Measurements from ENCODE around the gene SPTY2D1. TPM values are rescaled to one million over a fixed set of nuclear protein-coding genes. Genes with fewer than 3 reads are reported as not detected.
"Not testable (repeated sequence)": the region's sequence is repeated elsewhere in the genome, so short reads cannot be mapped to it uniquely, and the experiment has no call there.

Gene SPTY2D1
- total RNA-seq, 1 experiment from 2014 or later: 32.1 TPM

- CTCF ChIA-PET: no interaction called here
- BruUV-seq (replicated peaks): no TSS peak
Observed at GRCh38 chr11:18600915-18601569, 33.1 kb downstream of the SPTY2D1 start.

GRCh38 chr11:18599739-18600230, 34.4 kb downstream of the SPTY2D1 start, which contains the start of gene MISFA:
Gene MISFA (plus strand): TSS chr11:18599789. CDS start chr11:18599929, 140 bp downstream.
- CTCF ChIA-PET: no interaction called here
- peaks cover 14% of the 10 kb centered on the region for H3K36me3 Mint-ChIP-seq (ENCODE audit: insufficient read depth, unreplicated experiment)
- no peak within 1 kb of the TSS for H3K4me3 Mint-ChIP-seq (ENCODE audit: low read depth, unreplicated experiment)
- no peaks in the 10 kb centered on the region for H3K27me3 Mint-ChIP-seq (ENCODE audit: unreplicated experiment)
- no peak within 1 kb of the TSS for H3K27ac Mint-ChIP-seq (ENCODE audit: unreplicated experiment)
- no peaks in the 10 kb centered on the region for H3K9me3 Mint-ChIP-seq (ENCODE audit: low read depth, unreplicated experiment)
- no peaks in the 10 kb centered on the region for H3K4me1 Mint-ChIP-seq (ENCODE audit: low read depth, unreplicated experiment)
- no TSS peak for BruUV-seq (replicated peaks)
- no peak for TF ChIP-seq CTCF (IDR thresholded peaks at IDR 0.05; ENCODE audit: unreplicated experiment)
- no peak for DNase-seq
- intact Hi-C loops (cut with micrococcal nuclease; ENCODE audit: unreplicated experiment): no loop called here

More at GRCh38 chr11:18600915-18601569, 33.1 kb downstream of the SPTY2D1 start:
- Mint-ChIP-seq H3K27me3 (ENCODE audit: unreplicated experiment) (no peaks in the 10 kb centered on the region), H3K27ac (ENCODE audit: unreplicated experiment) (no peak overlapping the region), H3K4me1 (ENCODE audit: low read depth, unreplicated experiment) (no peaks in the 10 kb centered on the region), H3K9me3 (ENCODE audit: low read depth, unreplicated experiment) (no peaks in the 10 kb centered on the region), H3K4me3 (ENCODE audit: low read depth, unreplicated experiment) (no peak overlapping the region), H3K36me3 (ENCODE audit: insufficient read depth, unreplicated experiment) (peaks cover 14% of the 10 kb centered on the region)
- no peak for DNase-seq
- intact Hi-C loops (cut with micrococcal nuclease; ENCODE audit: unreplicated experiment): no loop called here
- TF ChIP-seq CTCF (IDR thresholded peaks at IDR 0.05; ENCODE audit: unreplicated experiment): no peak

GRCh38 chr11:18594999-18595749, 39.0 kb downstream of the SPTY2D1 start:
- no TSS peak for BruUV-seq (replicated peaks)
- intact Hi-C loops (cut with micrococcal nuclease; ENCODE audit: unreplicated experiment): no loop called here
- Mint-ChIP-seq H3K4me3 (ENCODE audit: low read depth, unreplicated experiment) (no peak overlapping the region), H3K36me3 (ENCODE audit: insufficient read depth, unreplicated experiment) (peaks cover 11% of the 10 kb centered on the region), H3K4me1 (ENCODE audit: low read depth, unreplicated experiment) (no peaks in the 10 kb centered on the region), H3K27ac (ENCODE audit: unreplicated experiment) (no peak overlapping the region), H3K27me3 (ENCODE audit: unreplicated experiment) (no peaks in the 10 kb centered on the region), H3K9me3 (ENCODE audit: low read depth, unreplicated experiment) (no peaks in the 10 kb centered on the region)
- no peak for DNase-seq
- CTCF ChIA-PET: interaction anchor here (0.7 kb wide), 1 partner anchor 97 kb away, joined by 3 read pairs; no protein-coding TSS in a partner anchor
- no peak for TF ChIP-seq CTCF (IDR thresholded peaks at IDR 0.05; ENCODE audit: unreplicated experiment)

GRCh38 chr11:18594088-18594487, 40.1 kb downstream of the SPTY2D1 start:
- H3K4me3 Mint-ChIP-seq (ENCODE audit: low read depth, unreplicated experiment); H3K4me1 Mint-ChIP-seq (ENCODE audit: low read depth, unreplicated experiment); BruUV-seq (replicated peaks); CTCF ChIA-PET; H3K9me3 Mint-ChIP-seq (ENCODE audit: low read depth, unreplicated experiment); DNase-seq; intact Hi-C loops (cut with micrococcal nuclease; ENCODE audit: unreplicated experiment); H3K27ac Mint-ChIP-seq (ENCODE audit: unreplicated experiment); H3K27me3 Mint-ChIP-seq (ENCODE audit: unreplicated experiment): not testable (repeated sequence)
- H3K36me3 Mint-ChIP-seq (ENCODE audit: insufficient read depth, unreplicated experiment): peaks cover 11% of the 10 kb centered on the region

Data from Calu3 (cell line).